H1 (cell line): Measurements from ENCODE around the gene CDON. TPM values are rescaled to one million over a fixed set of nuclear protein-coding genes. Genes with fewer than 3 reads are reported as not detected.

Source experiments
- CTCF ChIA-PET: fragments of 300-600 bp; sonication (Branson Sonifier 250); formaldehyde crosslinking; loops from one replicate; lab custom pipeline; 2021; ENCODE audit not compliant: partially characterized antibody; lab: Charles Lee
- POLR2A ChIA-PET: fragments of 300-600 bp; sonication (Branson Sonifier 250); formaldehyde crosslinking; loops from one replicate; lab custom pipeline; 2021; ENCODE audit warnings: inconsistent platforms; ENCODE audit not compliant: partially characterized antibody; lab: Charles Lee
- DNase-seq, 2 experiments: peaks; one replicate each; pipeline versions ENCODE4 v3.0.0 to v3.0.0-alpha.2; 2010 to 2022; ENCODE audit warnings: low spot score in 2 of 2, low read depth in 1 of 2, mixed read lengths in 1 of 2
- FAIRE-seq: peaks from 2 replicates; lab custom pipeline; 2011; peaks lifted over from hg19 to GRCh38; lab: Jason Lieb, UNC
- H2AFZ ChIP-seq: 2 replicates; pipeline ENCODE4 v1.8.1; 2012; ENCODE audit warnings: low read length, inconsistent platforms
- H2AK5ac ChIP-seq: 2 replicates; pipeline ENCODE4 v1.6.1; 2013; ENCODE audit warnings: low read depth, low read length
- H2BK120ac ChIP-seq: replicated peaks from 2 replicates; pipeline ENCODE3; 2013; ENCODE audit warnings: low read depth, low read length, inconsistent platforms
- H2BK12ac ChIP-seq: 2 replicates; pipeline ENCODE4 v1.6.1; 2013; ENCODE audit warnings: low read depth, low read length
- H2BK15ac ChIP-seq: 2 replicates; pipeline ENCODE4 v1.6.1; 2013; ENCODE audit warnings: low read length
- H2BK20ac ChIP-seq: 2 replicates; pipeline ENCODE4 v1.6.1; 2013; ENCODE audit warnings: low read length
- H2BK5ac ChIP-seq: 2 replicates; pipeline ENCODE4 v1.6.1; 2013; ENCODE audit warnings: low read depth, low read length
- H3K14ac ChIP-seq: 2 replicates; pipeline ENCODE4 v1.6.1; 2013; ENCODE audit warnings: inconsistent platforms; ENCODE audit not compliant: insufficient read length
- H3K18ac ChIP-seq: 2 replicates; pipeline ENCODE4 v1.6.1; 2013; ENCODE audit warnings: low read length; ENCODE audit errors: extremely low read depth
- H3K23ac ChIP-seq: 2 replicates; pipeline ENCODE4 v1.6.1; 2013; ENCODE audit warnings: inconsistent platforms; ENCODE audit not compliant: insufficient read length
- H3K23me2 ChIP-seq: 2 replicates; pipeline ENCODE4 v1.6.1; 2013; ENCODE audit warnings: low read depth, low read length
- H3K27ac ChIP-seq: 2 replicates; pipeline ENCODE4 v1.6.1; 2011; ENCODE audit warnings: low read depth, low read length, inconsistent platforms
- H3K27me3 ChIP-seq, 4 experiments: replicated peaks in 1 of 4; 1 replicate in 1 of 4; 2 replicates in 3 of 4; pipeline versions ENCODE4 v1.6.1 to v1.8.1; 2011 to 2013; ENCODE audit warnings: low read length in 3 of 4, mild to moderate bottlenecking in 3 of 4, inconsistent platforms in 2 of 4, mixed read lengths in 2 of 4, moderate library complexity in 1 of 4; ENCODE audit not compliant: control insufficient read depth in 3 of 4, insufficient read depth in 3 of 4; ENCODE audit errors: extremely low read depth in 1 of 4
- H3K36me3 ChIP-seq, 4 experiments: 2 replicates each; pipeline versions ENCODE4 v1.6.1 to v1.8.1; 2011 to 2013; ENCODE audit warnings: mild to moderate bottlenecking in 4 of 4, low read length in 3 of 4, moderate library complexity in 2 of 4, control low read depth in 1 of 4, inconsistent platforms in 1 of 4; ENCODE audit not compliant: insufficient read depth in 4 of 4, control insufficient read depth in 2 of 4
- H3K4ac ChIP-seq: replicated peaks from 2 replicates; pipeline ENCODE3; 2013; ENCODE audit warnings: low read length, low read depth, mixed read lengths, inconsistent platforms; ENCODE audit not compliant: insufficient read length
- H3K4me1 ChIP-seq, 4 experiments: replicated peaks in 1 of 4; 1 replicate in 1 of 4; 2 replicates in 3 of 4; pipeline versions ENCODE4 v1.6.1 to v1.8.1; 2011 to 2013; ENCODE audit warnings: low read length in 3 of 4, inconsistent platforms in 2 of 4, mixed read lengths in 1 of 4; ENCODE audit not compliant: insufficient read depth in 4 of 4, control insufficient read depth in 3 of 4
- H3K4me2 ChIP-seq, 2 experiments: 2 replicates each; pipeline versions ENCODE4 v1.6.1 to v1.8.1; 2011 to 2013; ENCODE audit warnings: low read depth in 2 of 2, low read length in 2 of 2, control low read depth in 1 of 2, inconsistent platforms in 1 of 2, mild to moderate bottlenecking in 1 of 2; ENCODE audit not compliant: insufficient read depth in 1 of 2
- H3K4me3 ChIP-seq, 4 experiments: fragments of 200-600, 300-600 bp in 1 of 4; sonication (generic), shearing (Covaris generic), sonication (Bioruptor Twin) in 1 of 4; 2 replicates each; pipeline versions ENCODE4 v1.5.1 to v1.8.1; 2011 to 2016; ENCODE audit warnings: low read length in 4 of 4, low read depth in 3 of 4, control low read depth in 2 of 4, inconsistent platforms in 2 of 4, mild to moderate bottlenecking in 2 of 4, mixed read lengths in 1 of 4, moderate library complexity in 1 of 4; ENCODE audit not compliant: insufficient read depth in 2 of 4; ENCODE audit errors: extremely low read depth in 1 of 4
- H3K56ac ChIP-seq: replicated peaks from 2 replicates; pipeline ENCODE3; 2013; ENCODE audit warnings: low read depth, mild to moderate bottlenecking, mixed read lengths, low read length, inconsistent platforms; ENCODE audit not compliant: insufficient read length
- H3K79me1 ChIP-seq: 2 replicates; pipeline ENCODE4 v1.6.1; 2013; ENCODE audit warnings: low read depth, low read length, control low read depth
- H3K79me2 ChIP-seq, 2 experiments: 2 replicates each; pipeline versions ENCODE4 v1.6.1 to v1.8.1; 2012 to 2013; ENCODE audit warnings: low read length in 2 of 2, mild to moderate bottlenecking in 2 of 2, inconsistent platforms in 1 of 2; ENCODE audit not compliant: insufficient read depth in 2 of 2, control insufficient read depth in 1 of 2
- H3K9ac ChIP-seq, 4 experiments: replicated peaks in 1 of 4; 1 replicate in 1 of 4; 2 replicates in 3 of 4; pipeline versions ENCODE4 v1.6.1 to v1.8.1; 2011 to 2013; ENCODE audit warnings: low read depth in 3 of 4, low read length in 3 of 4, control low read depth in 2 of 4, mild to moderate bottlenecking in 2 of 4, moderate library complexity in 2 of 4, inconsistent platforms in 1 of 4; ENCODE audit errors: extremely low read depth in 1 of 4
- H3K9me3 ChIP-seq, 2 experiments: 2 replicates each; pipeline versions ENCODE4 v1.6.1 to v1.8.1; 2012 to 2013; ENCODE audit warnings: mild to moderate bottlenecking in 2 of 2, moderate library complexity in 2 of 2, control low read depth in 1 of 2, inconsistent platforms in 1 of 2, low read depth in 1 of 2, low read length in 1 of 2, mixed read lengths in 1 of 2; ENCODE audit not compliant: insufficient read depth in 2 of 2
- H4K20me1 ChIP-seq, 2 experiments: replicated peaks in 1 of 2; 2 replicates each; pipeline versions ENCODE3 to v1.8.1; 2011 to 2013; ENCODE audit warnings: inconsistent platforms in 2 of 2, low read length in 2 of 2, mild to moderate bottlenecking in 1 of 2; ENCODE audit not compliant: insufficient read depth in 2 of 2, control insufficient read depth in 1 of 2
- H4K5ac ChIP-seq: 2 replicates; pipeline ENCODE4 v1.6.1; 2013; ENCODE audit warnings: low read length, low read depth, mixed read lengths, inconsistent platforms; ENCODE audit not compliant: insufficient read length
- H4K8ac ChIP-seq: 2 replicates; pipeline ENCODE4 v1.8.0; 2013; ENCODE audit warnings: mild to moderate bottlenecking, moderate library complexity, low read length, inconsistent platforms; ENCODE audit not compliant: insufficient read depth; ENCODE audit errors: extremely low read depth
- H4K91ac ChIP-seq: replicated peaks from 2 replicates; pipeline ENCODE3; 2013; ENCODE audit warnings: low read length, mixed read lengths, inconsistent platforms; ENCODE audit not compliant: insufficient read length
- ASH2L ChIP-seq: fragments of 200-600, 300-600 bp; sonication (generic); IDR thresholded peaks from one replicate; pipeline ENCODE4 v1.7.1; 2017; ENCODE audit warnings: low read length
- GTF2F1 ChIP-seq: IDR thresholded peaks from 2 replicates; pipeline ENCODE4 v1.6.1; 2012; ENCODE audit warnings: low read depth, low read length, improper control_type of control experiment, borderline replicate concordance
- MAFK ChIP-seq: IDR thresholded peaks from 2 replicates; pipeline ENCODE4 v1.6.1; 2012; ENCODE audit warnings: low read depth, mild to moderate bottlenecking, improper control_type of control experiment, low read length
- SIN3A ChIP-seq, 2 experiments: IDR thresholded peaks in 1 of 2; conservative IDR thresholded peaks in 1 of 2; 2 replicates each; pipeline ENCODE4 v1.6.1; 2011 to 2012; ENCODE audit warnings: low read length in 2 of 2, improper control_type of control experiment in 1 of 2, low read depth in 1 of 2, mild to moderate bottlenecking in 1 of 2
- SP4 ChIP-seq: IDR thresholded peaks from 2 replicates; pipeline ENCODE4 v1.6.1; 2012; ENCODE audit warnings: low read length, inconsistent platforms
- WGBS, 2 experiments: shearing (Covaris generic) in 1 of 2; methylation state at CpG; one replicate each; pipeline versions ENCODE4 v1.1.6 to v1.1.7; 2013 to 2015; ENCODE audit warnings: low lambda C conversion rate in 2 of 2, mixed read lengths in 2 of 2, inconsistent platforms in 1 of 2, low coverage in 1 of 2, missing lambda C conversion rate in 1 of 2; ENCODE audit not compliant: insufficient replicate concordance in 2 of 2, insufficient coverage in 1 of 2, insufficient read length in 1 of 2; ENCODE audit errors: extremely low coverage in 1 of 2, missing lambda C conversion rate in 1 of 2; 5-methylcytosine and 5-hydroxymethylcytosine counted together
- polyA plus RNA-seq, 7 experiments: library from polyadenylated mRNA; depleted of rRNA in 3 of 7; stranded (reverse) in 5 of 7; unstranded in 2 of 7; fragments of >200 nt in 5 of 7; fragments of 200-250 nt in 2 of 7; gene quantifications; 1 replicate in 5 of 7; 2 replicates in 1 of 7; 4 replicates in 1 of 7; pipeline versions ENCODE4 v1.2.1 to v1.2.3, GENCODE V29; 2011 to 2013; ENCODE audit warnings: missing spikeins in 2 of 7, mixed read lengths in 2 of 7
- total RNA-seq: library from RNA; stranded (reverse); fragmentation: NEBNext Ultra II Directional; extraction: Animal tissue kit (Norgen Biotek cat#: 25700); gene quantifications from 2 replicates; pipeline ENCODE4 v1.2.1, GENCODE V29; 2021

Gene CDON
- total and polyA plus RNA-seq, 2 of the 8 experiments (the other 6 are each of a cell fraction or from before 2014, with no cell fraction given) = 11.0 to 32.5 TPM

GRCh38 chr11:126058105-126058874 lies 4.4 kb downstream of the CDON start:
- Histone ChIP-seq H2AFZ (no peak overlapping the region), H3K4me2 (no peak overlapping the region; a peak in 1 of 4 replicates), H3K9ac (no peak overlapping the region), H3K4me1 (peaks cover 0 to 9% (median 1%) of the 10 kb centered on the region in 4 experiments; a peak in 4 of 7 replicates), H2BK20ac (no peak overlapping the region), H2AK5ac (no peak overlapping the region), H3K23me2 (peaks cover 6% of the 10 kb centered on the region), H3K23ac (no peak overlapping the region), H3K4me3 (no peak overlapping the region), H3K27me3 (no peaks in the 10 kb centered on the region; a peak in 1 of 7 replicates), H3K79me2 (peaks cover 0 to 20% of the 10 kb centered on the region in 2 experiments; a peak in 2 of 4 replicates), H4K20me1 (peaks cover 0 to 2% of the 10 kb centered on the region in 2 experiments), H4K5ac (no peak overlapping the region), H3K4ac (no peak overlapping the region), H3K79me1 (no peaks in the 10 kb centered on the region; the same call in 1 of the 2 replicates), H2BK12ac (no peak overlapping the region), H2BK5ac (no peak overlapping the region), H3K27ac (no peak overlapping the region), H4K91ac (no peak overlapping the region), H3K56ac (no peak overlapping the region), H3K9me3 (no peaks in the 10 kb centered on the region), H2BK120ac (no peak overlapping the region), H2BK15ac (no peak overlapping the region)
- FAIRE-seq (peak; percentile 45), DNase-seq (no peak)
- ChIA-PET POLR2A (interaction anchor here (0.6 to 1.4 kb wide), 3 partner anchors 149 to 168 kb away, joined by 3 to 4 read pairs (median 3); no protein-coding TSS in a partner anchor), CTCF (interaction anchor here (0.5 to 2.7 kb wide), 6 partner anchors 21 to 116 kb away, joined by 3 to 9 read pairs (median 6); no protein-coding TSS in a partner anchor)
- 88% methylated on average over 6 of the region's 6 CpGs; no CpG with 5 or more reads in 1 of the 2 experiments for WGBS, 2 experiments
- TF ChIP-seq SP4 (no peak), GTF2F1 (no peak), SIN3A (conservative IDR thresholded peaks at IDR 0.05 in 1 of 2, IDR thresholded peaks at IDR 0.05 in 1 of 2; ENCODE audit: low read depth in 1 of 2, low read length in 2 of 2) (no peak), ASH2L (no peak), MAFK (no peak)
- TF ChIP-seq, all 59 proteins: peak for 0
- H3K36me3 ChIP-seq = peaks cover 0 to 3% (median 0%) of the 10 kb centered on the region in 4 experiments; a peak in 1 of 8 replicates
- H3K14ac ChIP-seq = no peak overlapping the region
- no peak overlapping the region for H3K18ac ChIP-seq
- H4K8ac ChIP-seq = no peak overlapping the region
